ENCODE measurements around the gene CEP170B.

Gene CEP170B

DNA sequence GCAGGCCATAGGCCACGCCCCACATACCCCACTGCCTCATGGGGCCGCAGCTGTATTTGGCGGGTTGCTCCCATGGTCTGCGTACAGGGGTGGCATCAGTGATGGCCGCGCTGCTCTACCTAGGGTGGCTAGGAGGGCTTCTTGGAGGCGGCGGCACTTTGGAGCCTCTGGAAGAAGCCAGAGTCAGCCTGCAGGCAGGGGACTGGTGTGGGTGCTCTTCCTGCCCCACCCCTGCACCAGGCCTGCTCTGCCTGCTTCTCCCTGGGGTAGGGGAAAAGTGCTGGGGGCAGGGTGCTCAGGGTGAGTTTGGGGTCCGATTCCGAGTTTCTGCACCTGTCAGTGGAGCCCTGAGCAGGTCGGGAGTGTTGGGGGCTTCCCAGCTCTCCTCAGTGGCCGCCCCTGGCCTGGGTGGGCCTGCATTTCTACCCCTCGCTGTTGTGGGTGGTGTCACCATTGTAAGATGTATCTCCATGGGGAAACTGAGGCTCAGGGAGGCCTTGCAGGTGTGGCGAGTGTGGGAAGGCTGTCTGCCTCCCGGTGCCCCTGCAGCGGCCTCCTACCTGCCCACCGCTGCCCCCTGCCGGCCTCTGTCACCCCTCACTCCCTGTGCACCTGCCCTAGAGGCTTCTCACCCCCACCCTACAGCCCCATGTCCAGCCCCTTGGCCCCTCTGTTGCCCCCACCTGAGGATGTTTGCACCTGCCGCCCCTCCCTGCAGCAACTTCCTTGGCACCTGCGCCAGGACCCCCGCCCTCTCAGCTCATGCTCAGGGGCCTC lies 5.5 kb downstream of the CEP170B start:
- H3K4me1 ChIP-seq (ENCODE audit: control insufficient read depth, low read length), result peaks cover 3% of the 10 kb centered on the region; the same call in 1 of the 2 replicates
- H3K4me2 ChIP-seq (ENCODE audit: low read length), result no peak overlapping the region
- no peaks in the 10 kb centered on the region for H3F3A ChIP-seq (ENCODE audit: control insufficient read depth, insufficient read depth)
- no peaks in the 10 kb centered on the region for H4K20me1 ChIP-seq (ENCODE audit: control insufficient read depth, insufficient read depth, low read depth, low read length)
- H3K27ac ChIP-seq (ENCODE audit: low read depth, low read length), result no peak overlapping the region
- H3K9me3 ChIP-seq (ENCODE audit: control insufficient read depth, insufficient read depth, low read length), result no peaks in the 10 kb centered on the region
- H3K9me2 ChIP-seq (replicated peaks; ENCODE audit: control insufficient read depth, low read length), result no peaks in the 10 kb centered on the region
- no peak overlapping the region for H3K4me3 ChIP-seq (ENCODE audit: low read length)
- peaks cover 22% of the 10 kb centered on the region for H3K27me3 ChIP-seq (ENCODE audit: control insufficient read depth, low read length)
- TF ChIP-seq, protein P1, sequence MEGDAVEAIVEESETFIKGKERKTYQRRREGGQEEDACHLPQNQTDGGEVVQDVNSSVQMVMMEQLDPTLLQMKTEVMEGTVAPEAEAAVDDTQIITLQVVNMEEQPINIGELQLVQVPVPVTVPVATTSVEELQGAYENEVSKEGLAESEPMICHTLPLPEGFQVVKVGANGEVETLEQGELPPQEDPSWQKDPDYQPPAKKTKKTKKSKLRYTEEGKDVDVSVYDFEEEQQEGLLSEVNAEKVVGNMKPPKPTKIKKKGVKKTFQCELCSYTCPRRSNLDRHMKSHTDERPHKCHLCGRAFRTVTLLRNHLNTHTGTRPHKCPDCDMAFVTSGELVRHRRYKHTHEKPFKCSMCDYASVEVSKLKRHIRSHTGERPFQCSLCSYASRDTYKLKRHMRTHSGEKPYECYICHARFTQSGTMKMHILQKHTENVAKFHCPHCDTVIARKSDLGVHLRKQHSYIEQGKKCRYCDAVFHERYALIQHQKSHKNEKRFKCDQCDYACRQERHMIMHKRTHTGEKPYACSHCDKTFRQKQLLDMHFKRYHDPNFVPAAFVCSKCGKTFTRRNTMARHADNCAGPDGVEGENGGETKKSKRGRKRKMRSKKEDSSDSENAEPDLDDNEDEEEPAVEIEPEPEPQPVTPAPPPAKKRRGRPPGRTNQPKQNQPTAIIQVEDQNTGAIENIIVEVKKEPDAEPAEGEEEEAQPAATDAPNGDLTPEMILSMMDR (IDR thresholded peaks at IDR 0.05; ENCODE audit: low read depth, low read length, poor library complexity, severe bottlenecking), result peak; percentile 64
- TF ChIP-seq EZH2phosphoT487 (IDR thresholded peaks at IDR 0.05; ENCODE audit: borderline replicate concordance, low read length), result no peak
- H3K36me3 ChIP-seq (ENCODE audit: control insufficient read depth, low read length), result no peaks in the 10 kb centered on the region
- H3K79me2 ChIP-seq (ENCODE audit: control insufficient read depth, low read length), result no peaks in the 10 kb centered on the region

DNA sequence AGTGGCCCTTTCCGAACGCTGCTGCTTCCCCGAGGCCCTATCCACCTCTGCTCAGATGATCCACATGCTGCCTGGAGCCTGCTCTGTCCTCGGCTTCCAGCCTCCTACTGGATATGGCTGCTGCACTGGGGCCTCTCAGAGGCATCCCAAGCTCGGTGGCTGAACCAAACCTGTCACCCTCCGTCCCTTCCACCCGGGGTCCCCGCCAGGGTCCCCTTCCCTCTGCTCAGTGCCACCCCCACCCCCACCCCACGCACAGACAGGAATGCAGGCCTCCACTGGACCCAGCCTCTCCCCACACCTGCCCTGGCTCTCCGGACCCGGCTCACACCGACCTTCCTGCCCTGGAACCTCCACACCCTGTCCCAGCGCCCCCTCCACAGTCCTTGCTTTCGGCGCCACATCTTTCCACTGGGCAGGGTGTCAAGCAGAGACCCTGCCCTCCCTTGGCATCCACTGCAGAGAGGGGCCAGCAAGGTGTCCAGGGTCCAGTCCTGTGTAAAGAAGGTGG lies 6.1 kb downstream of the CEP170B start:
- Histone ChIP-seq H3K4me2 (ENCODE audit: low read length) (no peak overlapping the region), H3K27ac (ENCODE audit: low read depth, low read length) (no peak overlapping the region), H3K9me3 (ENCODE audit: control insufficient read depth, insufficient read depth, low read length) (no peaks in the 10 kb centered on the region), H3F3A (ENCODE audit: control insufficient read depth, insufficient read depth) (no peaks in the 10 kb centered on the region), H3K79me2 (ENCODE audit: control insufficient read depth, low read length) (no peaks in the 10 kb centered on the region), H3K4me1 (ENCODE audit: control insufficient read depth, low read length) (no peaks in the 10 kb centered on the region), H3K9me2 (replicated peaks; ENCODE audit: control insufficient read depth, low read length) (no peaks in the 10 kb centered on the region), H3K36me3 (ENCODE audit: control insufficient read depth, low read length) (no peaks in the 10 kb centered on the region), H3K4me3 (ENCODE audit: low read length) (no peak overlapping the region), H3K27me3 (ENCODE audit: control insufficient read depth, low read length) (peaks cover 15% of the 10 kb centered on the region), H4K20me1 (ENCODE audit: control insufficient read depth, insufficient read depth, low read depth, low read length) (no peaks in the 10 kb centered on the region)
- TF ChIP-seq EZH2phosphoT487 (IDR thresholded peaks at IDR 0.05; ENCODE audit: borderline replicate concordance, low read length), result no peak
- TF ChIP-seq, protein P1 (IDR thresholded peaks at IDR 0.05; ENCODE audit: low read depth, low read length, poor library complexity, severe bottlenecking), result no peak

DNA sequence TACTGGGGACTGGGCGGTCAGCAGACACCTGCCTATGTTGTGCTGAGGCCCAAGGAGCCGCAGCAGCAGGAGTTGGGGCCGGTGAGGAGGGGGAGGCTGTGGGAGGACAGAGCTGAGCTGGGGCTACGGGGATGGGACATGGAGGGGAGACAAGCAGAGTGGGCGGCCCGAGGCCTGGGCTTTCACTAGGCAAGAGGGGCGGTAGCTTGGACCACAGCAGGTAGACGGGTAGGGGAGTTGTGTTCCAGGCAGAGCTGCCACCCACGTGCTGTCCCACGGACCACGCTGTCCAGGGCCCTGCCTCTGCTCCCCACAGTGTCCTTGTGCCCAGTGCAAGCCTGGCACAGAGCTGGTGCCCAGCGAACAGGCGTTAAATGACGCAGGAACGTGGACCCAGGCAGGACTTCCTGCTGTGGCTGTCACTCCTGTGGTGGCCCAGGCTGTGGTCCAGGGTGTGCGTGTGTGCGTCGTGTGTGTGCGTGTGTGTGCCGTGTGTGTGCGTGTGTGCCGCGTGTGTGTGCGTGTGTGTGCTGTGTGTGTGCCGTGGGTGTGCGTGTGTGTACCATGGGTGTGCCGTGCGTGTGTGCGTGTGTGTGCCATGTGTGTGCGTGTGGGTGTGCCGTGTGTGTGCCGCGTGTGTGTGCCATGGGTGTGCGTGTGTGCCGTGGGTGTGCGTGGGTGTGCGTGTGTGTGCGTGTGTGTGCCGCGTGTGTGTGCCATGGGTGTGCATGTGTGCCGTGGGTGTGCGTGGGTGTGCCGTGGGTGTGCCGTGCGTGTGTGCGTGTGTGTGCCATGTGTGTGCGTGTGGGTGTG lies 6.8 kb downstream of the CEP170B start:
- Histone ChIP-seq H3K36me3 (ENCODE audit: control insufficient read depth, low read length) (no peaks in the 10 kb centered on the region), H3K79me2 (ENCODE audit: control insufficient read depth, low read length) (no peaks in the 10 kb centered on the region), H3K27me3 (ENCODE audit: control insufficient read depth, low read length) (peaks cover 8% of the 10 kb centered on the region), H3K4me2 (ENCODE audit: low read length) (no peak overlapping the region), H3K4me1 (ENCODE audit: control insufficient read depth, low read length) (peaks cover 4% of the 10 kb centered on the region), H4K20me1 (ENCODE audit: control insufficient read depth, insufficient read depth, low read depth, low read length) (no peaks in the 10 kb centered on the region), H3K4me3 (ENCODE audit: low read length) (no peak overlapping the region), H3K9me2 (replicated peaks; ENCODE audit: control insufficient read depth, low read length) (no peaks in the 10 kb centered on the region), H3F3A (ENCODE audit: control insufficient read depth, insufficient read depth) (no peaks in the 10 kb centered on the region), H3K9me3 (ENCODE audit: control insufficient read depth, insufficient read depth, low read length) (no peaks in the 10 kb centered on the region), H3K27ac (ENCODE audit: low read depth, low read length) (no peak overlapping the region)
- TF ChIP-seq, protein P1 (IDR thresholded peaks at IDR 0.05; ENCODE audit: low read depth, low read length, poor library complexity, severe bottlenecking), result no peak
- TF ChIP-seq EZH2phosphoT487 (IDR thresholded peaks at IDR 0.05; ENCODE audit: borderline replicate concordance, low read length), result no peak
